Type B pancreatic cell (in vitro differentiated cells): Measurements from ENCODE around the gene DONSON. TPM values are rescaled to one million over a fixed set of nuclear protein-coding genes. Genes with fewer than 3 reads are reported as not detected.

Experiments used
- DNase-seq: peaks from one replicate; pipeline ENCODE4 v3.0.0; 2021; ENCODE audit warnings: mixed read lengths; ENCODE audit not compliant: unreplicated experiment; ENCODE audit errors: extremely low spot score
- H3K27ac Mint-ChIP-seq: 2 replicates; pipeline ENCODE4 v1.8.0; 2021; ENCODE audit warnings: mild to moderate bottlenecking, mixed read lengths
- H3K27me3 Mint-ChIP-seq: 2 replicates; pipeline ENCODE4 v1.8.0; 2021; ENCODE audit warnings: mixed read lengths
- H3K36me3 Mint-ChIP-seq: 2 replicates; pipeline ENCODE4 v1.8.0; 2021; ENCODE audit warnings: mixed read lengths
- H3K4me1 Mint-ChIP-seq: one replicate; pipeline ENCODE4 v1.8.0; 2021; ENCODE audit warnings: mixed read lengths; ENCODE audit not compliant: unreplicated experiment
- H3K4me3 Mint-ChIP-seq: 2 replicates; pipeline ENCODE4 v1.8.0; 2021; ENCODE audit warnings: mild to moderate bottlenecking, mixed read lengths
- H3K9me3 Mint-ChIP-seq: 2 replicates; pipeline ENCODE4 v1.8.0; 2021; ENCODE audit warnings: mixed read lengths
- CTCF ChIP-seq: fragments of 200-600 bp; sonication (generic); conservative IDR thresholded peaks from 2 replicates; pipeline ENCODE4 v1.5.0; 2021; ENCODE audit warnings: antibody characterized with exemption, mild to moderate bottlenecking
- total RNA-seq: library from RNA; stranded (reverse); gene quantifications from 2 replicates; pipeline ENCODE4 v1.2.1, GENCODE V29; 2021; ENCODE audit warnings: low replicate concordance

Gene DONSON
- total RNA-seq, 1 donor from 2014 or later: 27.4 TPM

GRCh38 chr21:33568448-33568847 lies 20.0 kb downstream of the DONSON start:
- H3K9me3 Mint-ChIP-seq: no peaks in the 10 kb centered on the region
- no peak for TF ChIP-seq CTCF
- no peaks in the 10 kb centered on the region for H3K27me3 Mint-ChIP-seq
- no peak for DNase-seq
- no peak overlapping the region for H3K27ac Mint-ChIP-seq
- H3K4me1 Mint-ChIP-seq: no peaks in the 10 kb centered on the region
- peaks cover 23% of the 10 kb centered on the region for H3K36me3 Mint-ChIP-seq
- no peak overlapping the region for H3K4me3 Mint-ChIP-seq

- Mint-ChIP-seq H3K27ac (no peak overlapping the region), H3K4me3 (no peak overlapping the region), H3K9me3 (no peaks in the 10 kb centered on the region), H3K36me3 (peaks cover 23% of the 10 kb centered on the region), H3K27me3 (no peaks in the 10 kb centered on the region), H3K4me1 (no peaks in the 10 kb centered on the region)
- no peak for TF ChIP-seq CTCF
- DNase-seq: no peak
These were observed 20.6 kb downstream of the DONSON start for GRCh38 chr21:33567914-33568313.

GRCh38 chr21:33566514-33566913 lies 22.0 kb downstream of the DONSON start:
- Mint-ChIP-seq H3K9me3 (no peaks in the 10 kb centered on the region), H3K4me1 (no peaks in the 10 kb centered on the region), H3K27me3 (no peaks in the 10 kb centered on the region), H3K36me3 (peaks cover 25% of the 10 kb centered on the region), H3K27ac (no peak overlapping the region), H3K4me3 (no peak overlapping the region)
- no peak for TF ChIP-seq CTCF
- no peak for DNase-seq

GRCh38 chr21:33562389-33562788 lies 26.1 kb downstream of the DONSON start:
- Mint-ChIP-seq H3K27ac (no peak overlapping the region), H3K36me3 (peaks cover 37% of the 10 kb centered on the region), H3K27me3 (no peaks in the 10 kb centered on the region), H3K4me3 (no peak overlapping the region), H3K4me1 (no peaks in the 10 kb centered on the region), H3K9me3 (no peaks in the 10 kb centered on the region)
- DNase-seq: no peak
- no peak for TF ChIP-seq CTCF

GRCh38 chr21:33561373-33561772 lies 27.1 kb downstream of the DONSON start:
- peaks cover 44% of the 10 kb centered on the region for H3K36me3 Mint-ChIP-seq
- TF ChIP-seq CTCF: no peak
- no peaks in the 10 kb centered on the region for H3K9me3 Mint-ChIP-seq
- no peaks in the 10 kb centered on the region for H3K4me1 Mint-ChIP-seq
- no peak overlapping the region for H3K4me3 Mint-ChIP-seq
- no peak overlapping the region for H3K27ac Mint-ChIP-seq
- DNase-seq: no peak
- H3K27me3 Mint-ChIP-seq: no peaks in the 10 kb centered on the region

GRCh38 chr21:33560965-33561364 lies 27.5 kb downstream of the DONSON start:
- no peak overlapping the region for H3K4me3 Mint-ChIP-seq
- H3K27ac Mint-ChIP-seq: no peak overlapping the region
- peaks cover 48% of the 10 kb centered on the region for H3K36me3 Mint-ChIP-seq
- no peak for DNase-seq
- H3K27me3 Mint-ChIP-seq: no peaks in the 10 kb centered on the region
- TF ChIP-seq CTCF: no peak
- no peaks in the 10 kb centered on the region for H3K9me3 Mint-ChIP-seq
- no peaks in the 10 kb centered on the region for H3K4me1 Mint-ChIP-seq
